Neuronal stem cell (in vitro differentiated cells): ENCODE measurements around the gene SLC46A2.

Experiments used
- DNase-seq: peaks from one replicate; pipeline ENCODE4 v3.0.0-alpha.2; 2013; ENCODE audit warnings: low spot score
- H2AFZ ChIP-seq: one replicate; pipeline ENCODE4 v1.6.1; 2013; ENCODE audit warnings: mild to moderate bottlenecking, low read length, inconsistent platforms
- H2AK5ac ChIP-seq: 2 replicates; pipeline ENCODE4 v1.6.1; 2013; ENCODE audit warnings: low read depth, mild to moderate bottlenecking, inconsistent platforms, low read length, moderate library complexity, mixed read lengths
- H2BK120ac ChIP-seq: 2 replicates; pipeline ENCODE4 v1.6.1; 2013; ENCODE audit warnings: low read depth, mild to moderate bottlenecking, inconsistent platforms, low read length, moderate library complexity, mixed read lengths
- H2BK12ac ChIP-seq: one replicate; pipeline ENCODE4 v1.6.1; 2013; ENCODE audit warnings: low read length, inconsistent platforms
- H2BK15ac ChIP-seq: 2 replicates; pipeline ENCODE4 v1.6.1; 2013; ENCODE audit warnings: mild to moderate bottlenecking, low read length, inconsistent platforms, mixed read lengths
- H2BK5ac ChIP-seq: one replicate; pipeline ENCODE4 v1.6.1; 2013; ENCODE audit warnings: inconsistent platforms, mild to moderate bottlenecking, low read length, moderate library complexity
- H3K14ac ChIP-seq: one replicate; pipeline ENCODE4 v1.6.1; 2013; ENCODE audit warnings: low read length, inconsistent platforms
- H3K18ac ChIP-seq: 2 replicates; pipeline ENCODE4 v1.6.1; 2013; ENCODE audit warnings: low read length, inconsistent platforms
- H3K23ac ChIP-seq: 2 replicates; pipeline ENCODE4 v1.6.1; 2013; ENCODE audit warnings: low read depth, mild to moderate bottlenecking, mixed read lengths, low read length, inconsistent platforms; ENCODE audit not compliant: poor library complexity
- H3K27ac ChIP-seq: replicated peaks from 3 replicates; pipeline ENCODE4 v1.5.1; 2013; ENCODE audit warnings: low read length, inconsistent platforms
- H3K27me3 ChIP-seq, 3 experiments: 2 replicates each; pipeline ENCODE4 v1.6.1; 2013; ENCODE audit warnings: low read length in 3 of 3, mild to moderate bottlenecking in 2 of 3, inconsistent platforms in 1 of 3, low read depth in 1 of 3, mixed read lengths in 1 of 3, moderate library complexity in 1 of 3; ENCODE audit not compliant: control insufficient read depth in 3 of 3, insufficient read depth in 3 of 3
- H3K36me3 ChIP-seq, 2 donors: replicated peaks in 1 of 2; 2 replicates each; pipeline ENCODE4 v1.6.1; 2013; ENCODE audit warnings: low read length in 2 of 2; ENCODE audit not compliant: control insufficient read depth in 2 of 2, insufficient read depth in 2 of 2
- H3K4ac ChIP-seq: 2 replicates; pipeline ENCODE4 v1.6.1; 2013; ENCODE audit warnings: inconsistent platforms, mild to moderate bottlenecking, low read length, moderate library complexity
- H3K4me1 ChIP-seq, 2 donors: 1 replicate in 1 of 2; 2 replicates in 1 of 2; pipeline ENCODE4 v1.6.1; 2013; ENCODE audit warnings: low read length in 2 of 2, low read depth in 1 of 2; ENCODE audit not compliant: control insufficient read depth in 2 of 2, insufficient read depth in 1 of 2
- H3K4me2 ChIP-seq: one replicate; pipeline ENCODE4 v1.6.1; 2013; ENCODE audit warnings: mild to moderate bottlenecking, low read length, inconsistent platforms; ENCODE audit not compliant: insufficient read depth, poor library complexity, severe bottlenecking
- H3K4me3 ChIP-seq, 2 donors: 2 replicates each; pipeline ENCODE4 v1.5.1; 2013; ENCODE audit warnings: low read length in 2 of 2, mild to moderate bottlenecking in 2 of 2, inconsistent platforms in 1 of 2, moderate library complexity in 1 of 2
- H3K79me1 ChIP-seq: one replicate; pipeline ENCODE4 v1.6.1; 2013; ENCODE audit warnings: low read depth, mild to moderate bottlenecking, inconsistent platforms, low read length, moderate library complexity
- H3K9ac ChIP-seq: one replicate; pipeline ENCODE4 v1.6.1; 2013; ENCODE audit warnings: mild to moderate bottlenecking, low read depth, low read length, inconsistent platforms; ENCODE audit not compliant: poor library complexity
- H3K9me3 ChIP-seq, 2 donors: replicated peaks in 1 of 2; 2 replicates each; pipeline versions ENCODE3 to v1.6.1; 2013; ENCODE audit warnings: low read length in 2 of 2, mild to moderate bottlenecking in 2 of 2, inconsistent platforms in 1 of 2, low read depth in 1 of 2, mixed read lengths in 1 of 2, moderate library complexity in 1 of 2; ENCODE audit not compliant: control insufficient read depth in 2 of 2, insufficient read depth in 1 of 2
- H4K8ac ChIP-seq: one replicate; pipeline ENCODE4 v1.6.1; 2013; ENCODE audit warnings: low read depth, mild to moderate bottlenecking, inconsistent platforms, low read length, moderate library complexity
- H4K91ac ChIP-seq: one replicate; pipeline ENCODE4 v1.6.1; 2013; ENCODE audit warnings: low read length, low read depth, mild to moderate bottlenecking, inconsistent platforms; ENCODE audit not compliant: poor library complexity
- WGBS, 2 donors: extraction: QIAGEN DNeasy Blood & Tissue Kit; methylation state at CpG; one replicate each; pipeline ENCODE4 v1.1.7; 2013; ENCODE audit warnings: missing lambda C conversion rate in 2 of 2, mixed read lengths in 1 of 2; ENCODE audit not compliant: insufficient read length in 2 of 2, insufficient replicate concordance in 1 of 2; ENCODE audit errors: extremely low coverage in 2 of 2; 5-methylcytosine and 5-hydroxymethylcytosine counted together

The SLC46A2 gene

GRCh38 chr9:112836394-112836793 is 54.3 kb downstream of the SLC46A2 start:
- no peak for DNase-seq

DNA sequence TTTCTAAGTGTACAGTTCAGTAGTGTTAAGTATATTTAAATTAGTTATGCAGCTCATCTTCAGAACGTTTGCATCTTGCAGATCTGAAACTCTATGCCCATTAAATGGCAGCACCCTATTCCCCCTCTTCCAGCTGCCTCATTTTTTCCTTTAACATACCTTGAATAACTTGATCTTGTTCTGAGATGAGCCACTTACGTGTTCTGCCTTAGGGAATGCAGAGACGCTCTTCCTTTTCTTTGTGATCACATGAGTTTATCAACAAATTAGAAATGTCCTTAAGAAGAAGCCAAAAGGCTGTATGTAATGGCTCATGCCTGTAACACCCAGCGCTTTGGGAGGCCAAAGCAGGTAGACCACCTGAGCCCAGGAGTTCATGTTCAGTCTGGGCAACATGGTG is 57.6 kb downstream of the SLC46A2 start:
- Histone ChIP-seq H4K8ac (no peak overlapping the region), H4K91ac (no peak overlapping the region), H3K36me3 (peaks cover 0 to 27% of the 10 kb centered on the region in 2 donors), H3K14ac (no peak overlapping the region), H2BK120ac (no peak overlapping the region), H3K4ac (no peak overlapping the region), H2BK12ac (no peak overlapping the region), H3K9ac (no peak overlapping the region), H3K4me3 (no peak overlapping the region), H3K18ac (no peak overlapping the region), H3K23ac (no peak overlapping the region), H2BK5ac (no peak overlapping the region), H2AFZ (no peak overlapping the region), H3K4me2 (no peak overlapping the region), H3K27me3 (no peaks in the 10 kb centered on the region), H3K4me1 (peaks cover 7 to 8% of the 10 kb centered on the region in 2 donors), H2AK5ac (no peak overlapping the region), H3K79me1 (no peaks in the 10 kb centered on the region), H3K9me3 (peaks cover 0 to under 1% of the 10 kb centered on the region in 2 donors), H2BK15ac (no peak overlapping the region), H3K27ac (no peak overlapping the region)
- WGBS, 2 donors = no CpG with 5 or more reads among the region's 4 CpGs
- no peak for DNase-seq

More at GRCh38 chr9:112836394-112836793, 54.3 kb downstream of the SLC46A2 start:
- no peak overlapping the region for H2BK120ac ChIP-seq
- no peaks in the 10 kb centered on the region for H3K79me1 ChIP-seq
- no peak overlapping the region for H2BK15ac ChIP-seq
- no peak overlapping the region for H3K4me3 ChIP-seq
- H2BK12ac ChIP-seq = no peak overlapping the region
- peaks cover 7 to 8% of the 10 kb centered on the region in 2 donors for H3K4me1 ChIP-seq
- no peaks in the 10 kb centered on the region for H3K27me3 ChIP-seq
- no peak overlapping the region for H3K14ac ChIP-seq
- no peak overlapping the region for H3K9ac ChIP-seq
- H2AK5ac ChIP-seq = no peak overlapping the region
- H3K27ac ChIP-seq = no peak overlapping the region
- H3K9me3 ChIP-seq = peaks cover 0 to 11% of the 10 kb centered on the region in 2 donors
- H4K8ac ChIP-seq = no peak overlapping the region
- H2BK5ac ChIP-seq = no peak overlapping the region
- H3K23ac ChIP-seq = no peak overlapping the region
- no peak overlapping the region for H3K4ac ChIP-seq
- H3K36me3 ChIP-seq = peaks cover 2 to 47% of the 10 kb centered on the region in 2 donors
- H3K18ac ChIP-seq = no peak overlapping the region
- no peak overlapping the region for H4K91ac ChIP-seq
- no peak overlapping the region for H2AFZ ChIP-seq
- no CpG with 5 or more reads among the region's 3 CpGs for WGBS, 2 donors
- no peak overlapping the region for H3K4me2 ChIP-seq

- H2BK15ac ChIP-seq = no peak overlapping the region
- no peak overlapping the region for H4K8ac ChIP-seq
- H2BK12ac ChIP-seq = no peak overlapping the region
- DNase-seq = no peak
- H3K23ac ChIP-seq = no peak overlapping the region
- no peaks in the 10 kb centered on the region for H3K27me3 ChIP-seq
- peaks cover 7 to 8% of the 10 kb centered on the region in 2 donors for H3K4me1 ChIP-seq
- H3K79me1 ChIP-seq = no peaks in the 10 kb centered on the region
- no peak overlapping the region for H2BK120ac ChIP-seq
- H2BK5ac ChIP-seq = no peak overlapping the region
- peaks cover 0 to 23% of the 10 kb centered on the region in 2 donors for H3K36me3 ChIP-seq
- no peak overlapping the region for H3K4me2 ChIP-seq
- no peaks in the 10 kb centered on the region for H3K9me3 ChIP-seq
- no peak overlapping the region for H3K18ac ChIP-seq
- no peak overlapping the region for H3K9ac ChIP-seq
- WGBS, 2 donors = no CpG with 5 or more reads among the region's 3 CpGs
- H3K4me3 ChIP-seq = no peak overlapping the region
- no peak overlapping the region for H3K14ac ChIP-seq
- no peak overlapping the region for H3K27ac ChIP-seq
- no peak overlapping the region for H4K91ac ChIP-seq
- H2AFZ ChIP-seq = no peak overlapping the region
- H2AK5ac ChIP-seq = no peak overlapping the region
- H3K4ac ChIP-seq = no peak overlapping the region
Measured at GRCh38 chr9:112831969-112832368, 58.7 kb downstream of the SLC46A2 start.

GRCh38 chr9:112831281-112831851 is 59.3 kb downstream of the SLC46A2 start:
- no peak overlapping the region for H2AFZ ChIP-seq
- peaks cover 0 to 17% of the 10 kb centered on the region in 2 donors for H3K36me3 ChIP-seq
- H3K23ac ChIP-seq = no peak overlapping the region
- no peak for DNase-seq
- peaks cover 4 to 5% of the 10 kb centered on the region in 2 donors for H3K4me1 ChIP-seq
- no peak overlapping the region for H3K4ac ChIP-seq
- no peaks in the 10 kb centered on the region for H3K9me3 ChIP-seq
- H3K9ac ChIP-seq = no peak overlapping the region
- H2BK5ac ChIP-seq = no peak overlapping the region
- H2BK120ac ChIP-seq = no peak overlapping the region
- no CpG with 5 or more reads among the region's 5 CpGs for WGBS, 2 donors
- no peak overlapping the region for H4K91ac ChIP-seq
- H3K4me2 ChIP-seq = no peak overlapping the region
- H2BK15ac ChIP-seq = no peak overlapping the region
- no peak overlapping the region for H3K14ac ChIP-seq
- no peak overlapping the region for H3K27ac ChIP-seq
- H3K27me3 ChIP-seq = no peaks in the 10 kb centered on the region
- H2BK12ac ChIP-seq = no peak overlapping the region
- H2AK5ac ChIP-seq = no peak overlapping the region
- H3K79me1 ChIP-seq = no peaks in the 10 kb centered on the region
- no peak overlapping the region for H3K18ac ChIP-seq
- no peak overlapping the region for H3K4me3 ChIP-seq
- no peak overlapping the region for H4K8ac ChIP-seq
